ENCODE measurements around the gene TTC39C. TPM values are rescaled to one million over a fixed set of nuclear protein-coding genes. Genes with fewer than 3 reads are reported as not detected.

TTC39C gene
- total RNA-seq, 1 donor from 2014 or later: 33.2 TPM

- DNase-seq (ENCODE audit: low spot score): no peak
Measured at GRCh38 chr18:23992089-23992940, 22.2 kb upstream of the TTC39C start.

GRCh38 chr18:23992941-23993280 lies 21.6 kb upstream of the TTC39C start:
- no peak for DNase-seq (ENCODE audit: low spot score)

DNA sequence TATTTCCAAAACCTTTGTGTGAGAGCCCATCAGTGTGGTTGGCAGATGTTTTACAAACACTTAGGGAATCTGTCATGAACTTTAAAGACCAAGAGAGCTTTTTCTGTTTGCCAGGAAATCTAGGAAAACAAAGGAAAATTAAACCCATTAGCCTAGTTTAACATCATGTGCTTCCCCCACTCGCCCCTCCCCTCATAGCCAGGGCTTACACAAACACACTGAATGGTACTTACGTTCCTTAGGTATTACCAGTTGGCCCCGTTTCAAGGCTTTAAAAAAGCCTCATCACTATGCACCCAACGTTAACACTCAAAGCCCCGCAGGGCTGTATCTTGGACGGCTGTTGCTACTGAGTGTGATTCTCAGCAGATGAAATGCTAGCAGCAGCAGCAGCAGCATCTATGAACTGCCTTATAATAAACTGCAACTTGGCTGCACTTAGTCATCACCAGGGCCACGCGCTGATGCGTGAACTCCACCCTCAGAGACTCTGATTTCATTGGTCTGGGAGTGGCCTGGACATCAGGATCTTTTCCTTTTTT lies 20.1 kb upstream of the TTC39C start:
- no peak for DNase-seq (ENCODE audit: low spot score)

GRCh38 chr18:23995180-23995579 lies 19.4 kb upstream of the TTC39C start:
- no peak for DNase-seq (ENCODE audit: low spot score)

DNA sequence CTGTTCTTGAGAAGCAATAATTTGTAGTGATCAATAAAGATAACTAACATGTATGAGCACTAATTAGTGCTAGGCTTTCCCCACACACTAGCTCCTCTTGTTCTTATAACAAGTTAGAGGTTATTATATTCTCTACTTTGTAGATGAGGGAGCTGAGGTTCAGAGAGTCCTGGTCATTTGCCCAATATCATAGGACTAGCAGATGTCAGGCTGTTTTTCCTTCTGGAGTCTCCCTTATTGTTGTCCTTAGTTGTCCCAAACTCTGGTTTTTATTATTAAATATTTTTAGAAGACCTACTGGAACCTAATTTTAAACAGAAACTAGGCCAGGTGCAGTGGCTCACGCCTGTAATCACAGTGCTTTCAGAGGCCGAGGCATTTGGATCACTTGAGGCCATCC lies 16.5 kb upstream of the TTC39C start:
- no peak for DNase-seq (ENCODE audit: low spot score)

DNA sequence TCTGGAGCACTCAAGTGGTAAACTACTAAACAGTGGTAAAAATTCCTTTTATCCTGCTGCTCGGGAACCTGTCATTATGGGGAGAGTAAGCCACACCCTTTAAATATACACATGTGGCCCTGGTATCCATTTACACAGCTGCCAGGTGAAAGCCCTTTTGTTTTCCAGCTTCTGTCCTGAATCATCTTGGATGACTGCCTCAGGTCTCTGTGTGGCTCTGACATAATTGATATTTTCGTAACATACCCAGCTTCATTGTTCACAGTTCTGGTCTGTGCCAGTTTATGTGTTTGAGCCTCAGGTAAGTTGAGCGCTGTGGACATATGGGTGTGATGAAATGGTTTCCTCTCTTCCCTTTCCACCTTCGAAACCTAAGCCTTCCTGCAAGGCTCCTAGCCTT lies 15.7 kb upstream of the TTC39C start:
- no peak for DNase-seq (ENCODE audit: low spot score)

DNA sequence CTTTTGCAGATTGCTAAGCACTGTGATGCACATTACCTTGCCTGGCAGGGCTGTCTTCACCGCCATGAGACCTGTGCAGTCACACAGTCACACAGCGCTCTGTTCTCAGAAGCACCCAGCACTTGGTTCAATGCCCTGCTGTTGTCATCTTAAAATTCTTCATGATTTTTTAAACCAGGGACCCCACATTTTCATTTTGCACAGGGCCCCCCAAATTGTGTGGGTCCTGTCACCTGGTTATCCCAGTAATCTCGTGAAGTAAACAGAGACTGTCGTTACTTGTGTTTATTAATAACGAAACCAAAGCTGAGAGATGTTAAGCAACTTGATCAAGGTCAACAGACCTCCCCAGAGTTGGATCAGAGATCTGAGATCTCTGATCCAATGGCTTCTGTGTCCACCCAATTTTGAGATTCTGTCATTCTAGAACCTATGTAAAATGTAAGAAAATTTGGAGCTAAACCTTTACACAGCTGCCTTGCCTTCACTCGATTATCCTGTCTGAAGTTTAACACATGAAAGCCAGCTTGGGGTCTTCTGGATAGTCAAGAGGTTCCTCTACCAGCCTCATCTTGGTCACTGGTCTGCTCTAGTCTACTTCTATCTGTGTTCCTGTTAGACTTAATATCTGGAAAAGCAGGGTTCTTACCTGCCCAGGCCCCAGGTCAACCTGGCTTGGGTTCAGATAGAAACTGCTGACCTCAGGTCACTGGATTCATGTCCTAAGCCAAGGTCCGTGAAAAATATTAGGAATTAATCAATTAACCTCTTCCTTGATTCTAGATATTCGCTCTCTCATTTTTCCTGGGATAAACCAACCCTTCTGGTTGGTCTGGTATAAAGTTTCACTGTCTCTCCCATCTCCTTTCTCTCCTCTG lies 13.7 kb upstream of the TTC39C start:
- DNase-seq (ENCODE audit: low spot score): no peak

GRCh38 chr18:24002479-24002878 lies 12.1 kb upstream of the TTC39C start:
- no peak for DNase-seq (ENCODE audit: low spot score)

- no peak for DNase-seq (ENCODE audit: low spot score)
Measured at GRCh38 chr18:24003288-24003687, 11.3 kb upstream of the TTC39C start.

DNA sequence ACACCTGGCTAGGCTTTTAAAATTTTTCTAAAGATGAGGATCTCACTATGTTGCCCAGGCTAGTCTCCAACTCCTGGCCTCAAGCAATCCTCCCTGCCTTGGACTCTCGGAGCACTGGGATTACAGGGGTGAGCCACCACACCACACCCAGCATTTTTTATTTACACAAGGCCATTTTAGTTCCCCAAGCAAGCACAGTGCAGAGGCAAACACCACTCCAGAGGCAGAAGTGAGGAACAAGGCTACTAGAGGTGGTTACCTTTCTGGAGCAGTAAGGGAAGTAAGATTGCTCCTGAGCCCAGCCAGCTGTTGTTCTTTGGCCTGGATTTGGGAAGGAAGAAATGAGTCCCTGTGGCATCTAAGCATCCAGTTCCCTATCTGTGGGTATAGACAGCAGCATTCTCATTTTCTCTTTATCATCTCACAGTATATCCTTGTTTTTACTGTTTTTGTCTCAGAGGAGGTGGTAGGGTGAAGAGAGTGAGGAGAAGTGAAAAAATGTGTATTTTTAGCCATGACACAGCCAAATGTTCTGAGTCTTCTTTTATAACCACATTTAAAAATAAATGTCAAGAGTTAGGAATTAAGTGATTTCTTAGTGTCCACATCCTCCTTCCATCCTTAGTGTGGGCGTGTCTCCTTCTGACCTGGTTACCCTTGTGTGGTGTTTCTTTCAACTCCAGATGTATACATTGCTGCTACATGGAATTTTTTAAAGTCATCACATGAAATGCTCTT lies 10.5 kb upstream of the TTC39C start:
- DNase-seq (ENCODE audit: low spot score): no peak

DNA sequence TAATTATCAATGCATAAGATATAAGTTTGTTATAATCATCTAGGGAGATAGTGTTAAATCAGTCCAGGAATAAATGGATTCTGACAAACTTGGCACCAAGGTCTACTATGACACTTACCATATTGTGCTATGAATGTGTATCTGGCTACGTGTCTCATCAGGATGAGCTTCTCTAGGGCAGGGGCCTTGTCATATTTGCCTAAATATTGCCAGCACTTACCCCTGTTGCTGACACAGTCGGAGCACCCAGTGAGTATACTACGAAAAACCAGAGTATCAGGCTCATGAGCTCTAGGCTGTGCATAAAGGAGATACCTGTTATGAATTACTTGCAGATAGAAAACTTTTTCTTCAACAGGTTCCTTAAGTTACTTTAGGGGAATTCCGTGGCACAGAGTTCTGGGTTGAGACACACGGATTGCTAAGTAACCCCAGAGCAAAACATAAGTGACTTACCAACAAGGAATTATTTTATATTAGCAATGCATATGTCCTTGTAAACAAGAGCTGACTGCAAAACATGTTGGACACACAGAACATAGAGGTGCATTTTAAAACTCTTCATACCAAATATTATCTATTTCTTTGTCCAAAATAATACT lies 7.7 kb upstream of the TTC39C start:
- DNase-seq (ENCODE audit: low spot score): no peak

DNA sequence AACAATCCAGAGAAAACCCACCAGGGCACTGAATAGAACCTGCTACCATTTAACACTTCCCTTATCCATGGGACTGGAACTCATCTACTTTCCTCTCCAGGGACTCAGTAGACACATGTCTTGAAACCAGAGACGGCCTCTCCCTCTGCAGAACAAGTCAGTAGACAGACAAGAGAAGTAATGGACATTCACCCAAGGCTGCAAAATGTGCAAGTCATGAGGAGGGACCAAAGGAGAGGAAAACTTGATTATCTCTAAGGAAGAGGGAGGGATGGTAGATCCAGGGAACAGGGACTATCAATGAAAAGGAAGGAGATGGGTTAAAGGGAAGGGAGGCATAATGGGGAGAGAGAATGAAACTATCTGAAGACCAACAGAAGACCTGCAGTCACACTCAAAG lies 5.3 kb upstream of the TTC39C start:
- no peak for DNase-seq (ENCODE audit: low spot score)

- DNase-seq (ENCODE audit: low spot score): no peak
Measured at GRCh38 chr18:24009651-24010333, 4.8 kb upstream of the TTC39C start.

GRCh38 chr18:24010673-24011072 lies 3.9 kb upstream of the TTC39C start:
- DNase-seq (ENCODE audit: low spot score): no peak

DNA sequence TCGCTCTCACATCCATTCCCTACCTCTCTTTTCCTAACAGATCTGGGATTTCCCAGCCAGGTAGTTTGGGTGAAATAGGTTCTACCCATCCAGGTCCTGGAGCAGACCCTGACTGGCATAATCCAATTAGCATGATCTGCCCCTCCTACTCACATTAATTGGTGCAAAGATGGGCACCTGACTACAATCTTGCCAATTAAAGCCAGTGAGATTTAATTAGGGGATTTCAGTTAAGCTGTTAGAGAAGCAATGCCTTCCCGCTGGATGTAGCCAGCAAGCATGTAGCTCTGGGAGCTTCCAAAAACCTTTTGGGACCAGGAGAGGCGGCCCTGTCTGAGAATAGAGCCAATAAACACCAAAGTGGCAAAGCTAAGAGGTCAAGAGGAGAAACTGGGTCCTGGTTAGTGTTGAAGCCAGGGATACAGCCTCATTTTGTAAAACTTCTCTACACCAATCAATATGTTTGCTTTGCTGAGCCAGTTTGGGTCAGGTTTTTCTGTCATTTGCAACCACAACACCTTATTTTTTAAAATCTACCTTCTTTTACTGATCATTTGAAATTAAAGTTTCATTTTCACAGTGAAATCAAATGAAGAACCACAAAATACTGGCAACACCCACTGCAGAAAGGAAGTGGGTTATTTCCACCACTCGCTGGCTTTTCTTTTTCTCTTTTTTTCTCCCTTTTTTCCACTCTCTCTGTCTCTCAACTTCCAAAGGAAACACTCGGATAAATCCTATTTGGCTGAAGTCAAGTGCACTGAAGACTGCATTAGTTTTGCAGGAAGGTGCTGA lies 3.2 kb upstream of the TTC39C start:
- DNase-seq (ENCODE audit: low spot score): no peak

GRCh38 chr18:24013051-24013450 lies 1.5 kb upstream of the TTC39C start:
- no peak for DNase-seq (ENCODE audit: low spot score)

- peak; percentile 54 for DNase-seq (ENCODE audit: low spot score)
Measured at GRCh38 chr18:24014986-24015638, 558 bp downstream of the TTC39C start.

DNA sequence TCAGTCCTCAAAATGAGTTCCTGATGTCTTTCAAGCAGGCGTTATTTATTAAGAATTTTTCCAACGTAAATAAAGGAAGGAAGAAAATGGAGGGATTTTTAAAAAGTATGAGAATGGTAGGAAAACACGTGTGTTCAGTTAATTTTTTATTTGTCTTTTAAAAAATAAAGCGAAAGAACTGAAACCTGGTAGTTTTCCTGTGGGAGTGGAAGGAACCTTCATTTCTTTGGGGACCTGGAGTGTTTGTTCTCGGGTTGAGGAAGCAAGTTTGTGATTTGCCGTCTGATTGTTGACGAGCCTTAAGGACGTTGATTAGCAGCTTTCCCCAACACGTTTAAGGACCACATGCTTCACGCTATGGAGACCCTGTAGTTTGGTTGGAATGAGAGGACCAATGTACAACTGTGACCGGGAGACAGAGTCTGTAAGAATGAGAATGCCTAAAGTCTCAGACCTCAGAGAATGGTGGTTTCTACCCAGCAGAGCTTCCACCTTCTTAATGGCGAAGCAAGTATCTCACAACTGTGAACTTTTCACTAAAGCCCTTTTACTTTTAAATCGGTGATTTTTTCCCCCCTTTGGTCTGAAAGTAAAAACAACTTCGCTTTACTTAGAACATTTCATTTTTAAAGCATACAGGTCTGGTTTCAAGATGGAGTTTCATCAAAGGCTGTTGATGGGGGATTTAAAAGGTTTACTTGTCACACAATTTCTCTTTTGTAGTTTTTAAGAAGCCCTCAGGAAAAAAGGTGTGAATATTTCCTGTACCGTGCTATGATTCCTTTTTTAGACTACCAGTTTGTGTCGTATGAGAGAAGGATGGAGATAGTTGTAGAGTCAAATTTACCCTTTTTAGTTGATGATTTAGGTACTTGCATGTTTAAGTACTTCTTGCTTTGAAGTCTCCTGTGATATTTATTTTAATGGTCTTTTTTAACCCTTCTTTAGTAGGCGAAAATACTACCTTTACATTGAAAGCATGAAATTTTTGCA lies 1.4 kb downstream of the TTC39C start:
- no peak for DNase-seq (ENCODE audit: low spot score)
